HCT116 (cell line): Measurements from ENCODE around the gene TAX1BP1. TPM values are rescaled to one million over a fixed set of nuclear protein-coding genes. Genes with fewer than 3 reads are reported as not detected.

Source experiments
- ATAC-seq: fragments of 200-7000 bp; cut with Tn5 transposase; 2 replicates; pipeline ENCODE4 v1.9.1; 2020; ENCODE audit warnings: mild to moderate bottlenecking, moderate library complexity
- BruUV-seq: library from RNA; stranded (reverse); fragments of 400-500 nt; replicated peaks from 2 replicates; lab custom pipeline; 2021; lab: Mats Ljungman, UMichigan
- CTCF ChIA-PET: fragments of 300-600 bp; sonication (Branson Sonifier 250); formaldehyde crosslinking; loops from one replicate; lab custom pipeline; 2021; ENCODE audit warnings: antibody characterized with exemption; lab: Charles Lee
- POLR2A ChIA-PET: fragments of 300-600, 350-600 bp; sonication (Branson Sonifier 250); formaldehyde crosslinking; loops from one replicate; lab custom pipeline; 2021; ENCODE audit warnings: antibody characterized with exemption; lab: Charles Lee
- RAD21 ChIA-PET, 2 experiments: fragments of 300-600 bp; sonication (Branson Sonifier 250); formaldehyde crosslinking; loops; one replicate each; lab custom pipeline; 2023; ENCODE audit warnings: low total read pairs in 2 of 2; ENCODE audit not compliant: uncharacterized antibody in 2 of 2, unreplicated experiment in 2 of 2, low non-redundant PET in 1 of 2; lab: Charles Lee
- DNase-seq: peaks from one replicate; pipeline ENCODE4 v3.0.0-alpha.2; 2010; ENCODE audit warnings: low read depth, low spot score
- H2AFZ ChIP-seq: fragments of 200-600 bp; shearing (Covaris generic), sonication (generic); 2 replicates; pipeline ENCODE4 v1.6.1; 2017; ENCODE audit warnings: low read depth, mixed run types, mixed read lengths, antibody characterized with exemption, low read length; ENCODE audit not compliant: poor library complexity, severe bottlenecking
- H3K27ac ChIP-seq: 2 replicates; pipeline ENCODE4 v1.5.1; 2012; ENCODE audit warnings: low read depth, low read length
- H3K27me3 ChIP-seq: fragments of 200-600 bp; sonication (generic); 2 replicates; pipeline ENCODE4 v1.6.1; 2016; ENCODE audit warnings: mixed run types, low read length, mixed read lengths; ENCODE audit not compliant: insufficient read depth
- H3K36me3 ChIP-seq, 2 experiments: fragments of 200-500 bp in 1 of 2; fragments of 200-600 bp in 1 of 2; sonication (Bioruptor generic) in 1 of 2; sonication (generic) in 1 of 2; 2 replicates each; pipeline versions ENCODE4 v1.5.1 to v1.6.1; 2014 to 2016; ENCODE audit warnings: low read length in 2 of 2, inconsistent platforms in 1 of 2, mixed read lengths in 1 of 2, mixed run types in 1 of 2; ENCODE audit not compliant: insufficient read depth in 2 of 2, control insufficient read depth in 1 of 2
- H3K4me1 ChIP-seq, 2 experiments: fragments of 200-600 bp in 1 of 2; sonication (generic) in 1 of 2; 2 replicates each; pipeline versions ENCODE4 v1.5.1 to v1.6.1; 2012 to 2017; ENCODE audit warnings: low read length in 2 of 2, inconsistent platforms in 1 of 2, mild to moderate bottlenecking in 1 of 2, mixed read lengths in 1 of 2, mixed run types in 1 of 2, moderate library complexity in 1 of 2; ENCODE audit not compliant: insufficient read depth in 2 of 2, control insufficient read depth in 1 of 2
- H3K4me2 ChIP-seq: fragments of 200-600 bp; sonication (generic); 2 replicates; pipeline ENCODE4 v1.6.1; 2017; ENCODE audit warnings: mixed run types, low read length, mixed read lengths
- H3K4me3 ChIP-seq, 2 experiments: fragments of 200-600 bp in 1 of 2; sonication (generic) in 1 of 2; replicated peaks in 1 of 2; 2 replicates each; pipeline ENCODE4 v1.5.1; 2011 to 2016; ENCODE audit warnings: low read length in 2 of 2, control low read depth in 1 of 2, low read depth in 1 of 2, mild to moderate bottlenecking in 1 of 2, mixed read lengths in 1 of 2, mixed run types in 1 of 2
- H3K79me2 ChIP-seq: fragments of 200-600 bp; sonication (generic); 2 replicates; pipeline ENCODE4 v1.6.1; 2017; ENCODE audit warnings: mild to moderate bottlenecking, mixed run types, low read length, moderate library complexity, mixed read lengths; ENCODE audit not compliant: insufficient read depth
- H3K9ac ChIP-seq: fragments of 200-600 bp; sonication (generic); 2 replicates; pipeline ENCODE4 v1.6.1; 2016; ENCODE audit warnings: low read length, mixed read lengths
- H3K9me2 ChIP-seq: fragments of 200-600 bp; sonication (generic), shearing (Covaris generic); 2 replicates; pipeline ENCODE4 v1.6.1; 2017; ENCODE audit warnings: mixed run types, mild to moderate bottlenecking, moderate library complexity; ENCODE audit not compliant: insufficient read depth
- H3K9me3 ChIP-seq, 2 experiments: fragments of 200-500 bp in 1 of 2; fragments of 200-600 bp in 1 of 2; sonication (Bioruptor generic) in 1 of 2; sonication (generic) in 1 of 2; 2 replicates each; pipeline ENCODE4 v1.6.1; 2014 to 2017; ENCODE audit warnings: low read length in 2 of 2, mixed read lengths in 2 of 2, inconsistent platforms in 1 of 2, low read depth in 1 of 2, mild to moderate bottlenecking in 1 of 2, mixed run types in 1 of 2, moderate library complexity in 1 of 2; ENCODE audit not compliant: control insufficient read depth in 1 of 2, insufficient read depth in 1 of 2
- H4K20me1 ChIP-seq: fragments of 200-600 bp; sonication (generic), shearing (Covaris generic); 2 replicates; pipeline ENCODE4 v1.6.1; 2017; ENCODE audit warnings: mixed run types, mild to moderate bottlenecking, moderate library complexity; ENCODE audit not compliant: insufficient read depth
- ATF3 ChIP-seq: IDR thresholded peaks from 2 replicates; pipeline ENCODE4 v1.6.1; 2012
- CBX3 ChIP-seq: IDR thresholded peaks from 2 replicates; pipeline ENCODE4 v1.6.1; 2012; ENCODE audit warnings: low read depth
- CEBPB ChIP-seq: IDR thresholded peaks from 2 replicates; pipeline ENCODE4 v1.6.1; 2012; ENCODE audit warnings: low read depth
- ELF1 ChIP-seq: IDR thresholded peaks from 2 replicates; pipeline ENCODE4 v1.6.1; 2012; ENCODE audit warnings: low read depth, borderline replicate concordance
- EZH2 ChIP-seq: fragments of 200-600 bp; sonication (generic); IDR thresholded peaks from 2 replicates; pipeline ENCODE4 v1.6.1; 2017; ENCODE audit warnings: antibody characterized with exemption, mixed run types
- JUND ChIP-seq: IDR thresholded peaks from 2 replicates; pipeline ENCODE4 v1.6.1; 2012
- POLR2A ChIP-seq: IDR thresholded peaks from 2 replicates; pipeline ENCODE4 v1.7.0; 2011; ENCODE audit warnings: borderline replicate concordance; ENCODE audit not compliant: insufficient read depth, insufficient read length; ENCODE audit errors: extremely low read depth
- POLR2AphosphoS5 ChIP-seq: IDR thresholded peaks from 2 replicates; pipeline ENCODE4 v1.6.1; 2011; ENCODE audit warnings: mild to moderate bottlenecking, low read depth, low read length, moderate library complexity
- RAD21 ChIP-seq: IDR thresholded peaks from 2 replicates; pipeline ENCODE4 v1.6.1; 2012; ENCODE audit warnings: low read depth, mild to moderate bottlenecking
- SIN3A ChIP-seq: IDR thresholded peaks from 2 replicates; pipeline ENCODE4 v1.6.1; 2012; ENCODE audit warnings: low read depth
- SP1 ChIP-seq: IDR thresholded peaks from 2 replicates; pipeline ENCODE4 v1.6.1; 2012; ENCODE audit warnings: low read depth
- TCF7L2 ChIP-seq: IDR thresholded peaks from 2 replicates; pipeline ENCODE4 v1.7.0; 2011; ENCODE audit warnings: borderline replicate concordance, inconsistent platforms; ENCODE audit not compliant: insufficient read depth, insufficient read length; ENCODE audit errors: extremely low read depth
- ZFX ChIP-seq: fragments of 450-650 bp; IDR thresholded peaks from 2 replicates; pipeline ENCODE4 v1.6.1; 2017
- ZNF274 ChIP-seq: fragments of 200-500 bp; sonication (Bioruptor generic); IDR thresholded peaks from 2 replicates; pipeline ENCODE4 v1.6.1; 2014; ENCODE audit warnings: mild to moderate bottlenecking, low read depth, low read length, inconsistent platforms
- intact Hi-C: fragments of 100-400 bp; cut with micrococcal nuclease; formaldehyde crosslinking; loops from 2 replicates; pipeline ENCODE4 v1.10.0; 2022
- total RNA-seq: library from RNA; stranded (reverse); gene quantifications from one replicate; pipeline ENCODE4 v1.2.1, GENCODE V29; 2021; ENCODE audit not compliant: unreplicated experiment
- TF ChIP-seq, protein P1 (sequence below): IDR thresholded peaks from 2 replicates; pipeline ENCODE4 v1.6.1; 2012

TAX1BP1 gene
- total RNA-seq, 1 experiment from 2014 or later, result 68.1 TPM

DNA sequence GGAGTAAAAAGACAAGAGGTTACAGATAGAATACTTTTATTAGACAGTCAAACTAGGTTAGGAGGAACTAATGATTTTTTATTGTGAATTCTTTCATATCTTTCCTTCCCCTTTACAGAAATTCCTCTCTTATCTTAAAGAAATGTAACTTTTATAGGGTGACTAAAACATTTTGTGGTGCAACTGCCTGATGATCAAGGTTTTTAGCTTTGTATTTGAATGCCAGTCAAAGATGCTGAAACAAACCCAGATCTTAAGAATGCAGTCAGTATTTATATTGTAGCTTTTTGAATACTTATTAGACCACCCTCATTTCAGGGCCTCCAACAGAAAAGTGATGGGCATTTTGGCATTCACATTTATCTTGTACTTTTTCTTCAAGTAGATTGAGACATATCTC lies 27.4 kb downstream of the TAX1BP1 start:
- H4K20me1 ChIP-seq, result no peaks in the 10 kb centered on the region
- H3K79me2 ChIP-seq, result peaks cover 34% of the 10 kb centered on the region
- intact Hi-C loops, result no loop called here
- ATAC-seq, result no peak
- no peaks in the 10 kb centered on the region for H3K9me3 ChIP-seq
- no peaks in the 10 kb centered on the region for H3K9me2 ChIP-seq
- ChIA-PET POLR2A (no interaction called here), CTCF (no interaction called here), RAD21 (no interaction called here)
- no peak overlapping the region for H2AFZ ChIP-seq
- H3K4me2 ChIP-seq, result no peak overlapping the region
- H3K36me3 ChIP-seq, result no peaks in the 10 kb centered on the region
- no peak overlapping the region for H3K9ac ChIP-seq
- H3K27me3 ChIP-seq, result no peaks in the 10 kb centered on the region
- H3K4me3 ChIP-seq, result no peak overlapping the region
- BruUV-seq, result no TSS peak
- TF ChIP-seq POLR2AphosphoS5 (no peak), TCF7L2 (no peak), JUND (no peak), ZNF274 (no peak), SP1 (no peak), CEBPB (no peak), SIN3A (no peak), EZH2 (no peak), ELF1 (no peak), POLR2A (no peak), ZFX (no peak), ATF3 (no peak), RAD21 (no peak), CBX3 (no peak)
- TF ChIP-seq, protein P1, sequence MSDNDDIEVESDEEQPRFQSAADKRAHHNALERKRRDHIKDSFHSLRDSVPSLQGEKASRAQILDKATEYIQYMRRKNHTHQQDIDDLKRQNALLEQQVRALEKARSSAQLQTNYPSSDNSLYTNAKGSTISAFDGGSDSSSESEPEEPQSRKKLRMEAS, result no peak
- DNase-seq, result no peak
- no peak overlapping the region for H3K27ac ChIP-seq
- H3K4me1 ChIP-seq, result peaks cover 15 to 38% of the 10 kb centered on the region in 2 experiments
